Activated naive CD4-positive, alpha-beta T cell (primary cell): ENCODE measurements around the gene HS2ST1.
"Not testable (repeated sequence)": the region's sequence is repeated elsewhere in the genome, so short reads cannot be mapped to it uniquely, and the experiment has no call there.

ENCODE experiments used
- DNase-seq, 4 experiments: peaks; one replicate each; lab custom pipeline; 2025; lab: John Stamatoyannopoulos, UW

HS2ST1 gene

GRCh38 chr1:86914601-86914997 lies at the start of gene HS2ST1:
Gene HS2ST1 (plus strand): TSS chr1:86914635.
- peak in 1 of 4 experiments; percentile 47 for DNase-seq

- DNase-seq = no peak
Observed at GRCh38 chr1:86865973-86866637, 48.3 kb upstream of the HS2ST1 start.

DNA sequence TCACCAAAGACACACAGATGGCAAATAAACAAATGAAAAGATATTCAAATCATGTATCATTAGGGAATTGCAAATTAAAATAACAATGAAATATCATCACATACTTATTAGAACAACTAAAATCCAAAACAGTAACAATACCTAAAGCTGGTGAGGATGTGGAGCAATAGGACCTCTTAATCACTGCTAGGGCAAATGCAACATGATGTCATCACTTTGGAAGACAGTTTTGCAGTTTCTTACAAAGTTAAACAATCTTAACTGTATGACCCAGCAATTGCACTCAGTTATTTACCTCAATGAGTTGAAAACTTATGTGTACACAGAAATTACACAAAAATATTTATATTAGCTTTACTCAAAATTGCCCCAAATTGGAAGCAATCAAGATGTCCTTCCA lies 47.8 kb upstream of the HS2ST1 start:
- DNase-seq = no peak

GRCh38 chr1:86867278-86867677 lies 47.2 kb upstream of the HS2ST1 start:
- not testable (repeated sequence) for DNase-seq

DNA sequence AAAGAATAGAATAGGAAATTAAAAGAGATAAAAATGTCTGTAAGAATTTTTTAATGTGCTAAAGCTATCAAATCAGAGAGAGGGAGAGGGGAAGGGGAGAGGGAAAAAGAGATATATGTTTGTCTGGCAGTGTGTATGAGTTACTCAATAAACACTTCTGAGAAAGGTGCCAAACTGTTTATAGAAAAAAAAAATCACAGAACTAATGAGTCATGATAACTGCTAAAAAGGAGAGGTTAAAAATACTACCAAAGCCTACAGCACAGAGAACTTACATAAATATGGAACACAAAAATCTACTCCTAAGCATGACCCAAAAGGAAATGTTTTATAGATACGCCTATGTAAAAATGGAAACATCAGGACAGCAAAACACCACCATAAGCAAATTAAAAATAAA lies 46.0 kb upstream of the HS2ST1 start:
- DNase-seq = no peak

GRCh38 chr1:86871001-86871400 lies 43.4 kb upstream of the HS2ST1 start:
- no peak for DNase-seq

DNA sequence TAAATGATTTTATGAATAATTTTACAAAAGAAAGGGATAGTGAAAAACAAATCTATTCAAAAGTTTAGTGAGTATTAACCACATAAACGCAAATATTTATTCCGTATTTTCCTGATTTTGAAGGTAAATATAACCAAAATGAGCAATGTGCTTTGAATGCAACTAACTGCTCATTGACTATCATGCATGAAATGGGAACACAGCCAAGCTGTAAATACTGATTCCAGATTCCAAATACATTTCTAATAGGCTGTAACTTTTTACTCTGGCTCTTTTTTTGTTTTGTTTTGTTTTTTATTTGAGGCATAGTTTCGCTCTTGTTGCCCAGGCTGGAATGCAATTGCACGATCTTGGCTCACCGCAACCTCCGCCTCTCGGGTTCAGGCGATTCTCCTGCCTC lies 42.3 kb upstream of the HS2ST1 start:
- no peak for DNase-seq

- no peak for DNase-seq
Observed at GRCh38 chr1:86875722-86876121, 38.7 kb upstream of the HS2ST1 start.

DNA sequence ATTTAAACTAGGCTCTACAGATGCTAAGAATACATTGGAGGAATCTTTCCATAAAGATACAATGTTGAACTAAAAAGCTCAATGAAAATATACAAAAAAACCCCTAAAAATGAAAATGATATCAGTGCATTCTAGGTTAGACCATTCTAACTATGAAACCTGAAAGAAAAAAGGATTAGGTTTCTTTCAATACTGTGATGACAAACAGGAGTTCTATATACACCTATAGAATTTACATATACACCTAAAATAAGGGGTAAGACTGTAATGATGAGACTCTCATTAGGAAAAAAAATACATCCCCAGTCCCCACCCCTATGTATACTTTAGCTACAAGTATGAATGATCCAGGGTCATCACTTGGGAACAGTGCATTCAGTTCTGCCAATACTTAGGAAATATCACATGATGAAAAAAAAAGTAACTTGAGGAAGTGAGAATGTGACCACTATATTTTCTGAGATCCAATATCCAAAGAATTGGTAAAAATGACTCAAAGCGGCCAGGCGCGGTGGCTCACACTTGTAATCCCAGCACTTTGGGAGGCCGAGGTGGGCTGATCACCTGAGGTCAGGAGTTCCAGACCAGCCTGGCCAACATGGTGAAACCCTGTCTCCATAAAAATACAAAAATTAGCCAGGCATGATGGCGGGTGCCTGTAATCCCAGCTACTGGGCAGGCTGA lies 26.8 kb upstream of the HS2ST1 start:
- no peak for DNase-seq

DNA sequence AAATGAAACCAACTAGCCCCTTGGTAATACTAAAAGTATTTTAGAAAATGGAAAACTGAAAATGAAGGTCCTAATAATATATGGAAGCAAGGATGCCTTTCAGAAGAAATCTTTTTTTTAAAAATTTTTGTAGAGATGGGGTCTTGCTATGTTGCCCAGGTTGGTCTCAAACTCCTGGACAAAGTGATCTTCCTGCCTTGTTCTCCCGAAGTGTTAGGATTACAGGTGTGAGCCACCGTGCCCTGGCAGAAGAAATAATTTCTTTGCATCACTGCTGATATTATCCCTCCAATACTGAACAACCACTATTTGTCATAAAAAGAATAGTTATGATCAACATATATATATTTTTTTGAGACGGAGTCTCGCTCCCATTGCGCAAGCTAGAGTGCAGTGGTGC lies 26.1 kb upstream of the HS2ST1 start:
- no peak for DNase-seq

GRCh38 chr1:86899401-86899800 lies 15.0 kb upstream of the HS2ST1 start:
- DNase-seq = not testable (repeated sequence)

- DNase-seq = no peak
Observed at GRCh38 chr1:86905875-86906274, 8.6 kb upstream of the HS2ST1 start.

DNA sequence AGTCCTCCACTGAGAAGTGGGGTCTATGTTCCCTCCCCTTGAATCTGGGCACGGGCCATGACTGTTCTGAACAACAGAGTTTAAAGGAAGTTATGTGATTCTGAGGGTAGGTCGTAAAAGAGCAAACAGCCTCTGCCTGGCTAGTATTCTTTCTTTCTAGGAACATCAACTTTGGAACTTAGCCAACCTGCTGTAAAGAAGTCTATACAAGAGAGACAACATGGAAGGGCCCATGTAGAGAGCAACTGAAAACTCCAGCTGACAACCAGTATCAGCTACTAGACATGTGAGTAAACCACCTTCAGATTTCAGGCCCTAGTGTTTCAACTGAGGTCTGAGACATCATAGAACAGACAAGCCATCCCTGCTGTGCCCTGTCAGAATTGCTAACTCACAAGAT lies 8.0 kb upstream of the HS2ST1 start:
- no peak for DNase-seq

GRCh38 chr1:86912281-86912900 lies 2.0 kb upstream of the HS2ST1 start:
- no peak for DNase-seq

DNA sequence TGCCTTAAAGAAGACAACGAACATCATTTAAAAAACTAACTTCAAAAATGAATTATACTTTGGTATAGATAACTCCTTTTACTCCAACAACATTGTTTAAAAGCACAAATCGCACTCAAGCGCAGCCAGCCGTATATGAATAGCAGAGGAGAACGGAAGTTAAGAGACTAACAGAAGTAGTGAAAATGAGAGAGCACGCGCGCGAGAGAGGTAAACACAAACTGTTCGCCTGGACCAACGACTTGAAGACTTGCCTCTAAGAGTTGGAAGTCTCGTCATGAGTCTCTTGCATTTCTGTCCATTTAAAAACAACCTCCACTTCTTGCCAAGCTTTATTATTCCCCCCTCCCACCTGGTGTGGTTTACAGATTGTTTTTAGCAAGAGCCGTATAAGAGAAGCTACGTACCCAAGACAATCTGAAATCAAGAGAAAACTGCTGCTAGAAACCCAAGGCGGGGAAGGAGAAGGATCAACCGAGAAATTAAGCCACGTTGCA lies 988 bp upstream of the HS2ST1 start:
- peak in 2 of 4 experiments; percentile 13 for DNase-seq

DNA sequence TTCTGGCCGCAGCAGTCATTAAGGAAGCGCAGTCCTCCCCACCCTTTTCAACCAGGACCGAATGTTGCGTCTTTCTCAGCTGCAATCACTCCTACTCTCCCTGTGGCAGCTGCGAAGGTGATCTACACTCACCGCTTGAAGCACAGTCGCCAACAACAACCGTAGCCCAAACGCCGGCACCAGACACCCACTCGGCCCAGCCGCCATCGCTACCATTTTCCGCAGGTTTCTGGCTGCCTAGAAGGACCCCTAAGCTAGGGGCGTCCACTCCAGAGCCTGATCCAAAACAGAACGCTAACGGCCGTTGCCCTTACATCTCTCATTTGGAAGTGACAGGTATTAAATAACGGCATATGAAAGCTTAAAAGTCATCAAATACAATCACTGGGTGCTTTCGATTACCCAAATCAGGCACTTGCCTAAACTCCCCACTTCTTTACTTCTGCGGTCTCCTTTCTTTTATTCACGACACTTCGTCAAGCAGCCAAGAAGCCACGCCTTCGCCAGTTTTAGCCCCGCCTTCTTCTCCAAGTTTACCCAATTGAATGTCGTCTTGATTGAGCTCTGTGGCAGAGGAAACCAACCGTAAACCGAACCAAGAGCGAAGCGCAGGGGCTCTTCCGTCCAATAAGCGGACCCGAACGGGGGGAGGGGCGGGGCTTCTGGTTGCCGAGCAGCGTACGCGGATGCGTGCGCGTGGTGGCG lies 387 bp upstream of the HS2ST1 start, which contains the start of gene SELENOF:
SELENOF (minus strand) TSS at position 231 of the 705 bp plus-strand sequence; CDS start at position 216, 15 bp downstream.
- DNase-seq = peak; percentile 92 to 99 (median 98)

GRCh38 chr1:86914998-86915736 lies 732 bp downstream of the HS2ST1 start:
- DNase-seq = peak; percentile 25 to 33 (median 30)

- DNase-seq = no peak
Observed at GRCh38 chr1:86915737-86916235, 1.4 kb downstream of the HS2ST1 start.

DNA sequence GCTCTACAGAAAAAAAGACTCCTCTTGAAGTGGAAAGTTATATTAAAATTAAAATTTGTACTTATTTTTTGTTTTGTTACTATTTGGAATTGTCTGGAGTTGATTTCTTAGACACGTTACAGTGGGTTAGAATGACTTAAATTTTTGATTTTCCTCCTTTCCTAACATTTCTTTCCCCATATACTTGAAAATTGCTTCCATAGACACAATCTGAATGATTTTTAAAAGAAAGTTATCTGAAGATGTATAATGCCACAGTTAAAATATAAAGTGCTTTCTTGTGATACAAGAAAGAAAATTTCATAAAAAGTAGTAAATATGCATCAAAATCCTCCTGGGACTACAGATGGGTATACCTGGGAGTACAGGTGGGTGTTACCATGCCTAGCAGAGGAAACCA lies 2.3 kb downstream of the HS2ST1 start:
- DNase-seq = no peak

GRCh38 chr1:86922445-86922844 lies 8.0 kb downstream of the HS2ST1 start:
- DNase-seq = no peak

DNA sequence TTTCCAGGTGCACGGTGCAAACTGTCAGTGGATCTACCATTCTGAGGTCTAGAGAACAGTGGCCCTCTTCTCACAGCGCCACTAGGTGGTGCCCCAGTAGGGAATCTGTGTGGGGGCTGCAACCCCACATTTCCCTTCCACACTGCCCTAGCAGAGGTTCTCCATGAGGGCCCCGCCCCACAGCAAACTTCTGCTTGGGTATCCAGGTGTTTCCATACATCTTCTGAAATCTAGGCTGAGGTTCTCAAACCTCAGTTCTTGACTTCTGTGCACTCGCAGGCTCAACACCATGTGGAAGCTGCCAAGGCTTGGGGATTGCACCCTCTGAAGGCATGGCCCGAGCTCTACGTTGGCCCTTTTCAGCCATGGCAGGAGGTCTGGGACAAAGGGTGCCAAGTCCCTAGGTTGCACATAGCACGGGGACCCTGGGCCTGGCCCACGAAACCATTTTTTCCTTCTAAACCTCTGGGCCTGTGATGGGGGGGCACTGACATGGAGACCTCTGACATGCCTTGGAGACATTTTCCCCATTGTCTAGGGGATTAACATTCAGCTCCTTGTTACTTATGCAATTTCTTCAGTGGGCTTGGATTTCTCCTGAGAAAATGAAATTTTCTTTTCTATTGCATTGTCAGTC lies 10.0 kb downstream of the HS2ST1 start:
- DNase-seq = no peak
